K562 (cell line): ENCODE results near the gene ZNF845. TPM values are rescaled to one million over a fixed set of nuclear protein-coding genes. Genes with fewer than 3 reads are reported as not detected.

Experiments
- ATAC-seq: fragments of 200-7000 bp; cut with Tn5 transposase; 3 replicates; pipeline ENCODE4 v1.9.1; 2020; ENCODE audit warnings: moderate library complexity
- BruUV-seq: library from RNA; stranded (reverse); fragments of 400-500 nt; replicated peaks from 2 replicates; lab custom pipeline; 2021; lab: Mats Ljungman, UMichigan
- CTCF ChIA-PET: fragments of 300-600 bp; formaldehyde crosslinking; extraction: SDS; loops from one replicate; lab custom pipeline; 2021; ENCODE audit warnings: low intra/inter-chr PET ratio; lab: Yijun Ruan, JAX
- POLR2A ChIA-PET: fragments of 300-600, 350-650 bp; sonication (Branson Sonifier 250); formaldehyde crosslinking; extraction: SDS; loops from one replicate; lab custom pipeline; 2021; ENCODE audit warnings: antibody characterized with exemption, inconsistent platforms; lab: Yijun Ruan, JAX
- DNase-seq, 4 experiments: peaks; one replicate each; pipeline versions ENCODE4 v3.0.0 to v3.0.0-alpha.2; 2011 to 2018; ENCODE audit warnings: low spot score in 3 of 4, mixed read lengths in 3 of 4; ENCODE audit errors: extremely low read depth in 1 of 4
- FAIRE-seq: peaks from 2 replicates; lab custom pipeline; 2011; peaks lifted over from hg19 to GRCh38; lab: Jason Lieb, UNC
- H2AFZ ChIP-seq: 2 replicates; pipeline ENCODE4 v1.6.0; 2011; ENCODE audit warnings: low read depth, low read length, control low read depth, inconsistent platforms
- H3K27ac ChIP-seq: fragments of 200-600 bp; 3 replicates; pipeline ENCODE4 v1.8.0; 2011; ENCODE audit warnings: low read depth, mild to moderate bottlenecking, control low read depth, inconsistent platforms, low read length, moderate library complexity, mixed read lengths; ENCODE audit errors: extremely low read depth
- H3K27me3 ChIP-seq, 2 experiments: fragments of 300-600 bp in 1 of 2; 2 replicates in 1 of 2; 3 replicates in 1 of 2; pipeline versions ENCODE4 v1.6.0 to v1.8.0; 2011; ENCODE audit warnings: inconsistent platforms in 2 of 2, low read length in 2 of 2, mild to moderate bottlenecking in 1 of 2, mixed read lengths in 1 of 2, moderate library complexity in 1 of 2; ENCODE audit not compliant: control insufficient read depth in 2 of 2, insufficient read depth in 2 of 2
- H3K36me3 ChIP-seq: fragments of 300-600 bp; 3 replicates; pipeline ENCODE4 v1.8.0; 2011; ENCODE audit warnings: mild to moderate bottlenecking, low read length, inconsistent platforms; ENCODE audit not compliant: control insufficient read depth, insufficient read depth
- H3K4me1 ChIP-seq, 2 experiments: fragments of 200-600 bp in 1 of 2; replicated peaks in 1 of 2; 2 replicates in 1 of 2; 3 replicates in 1 of 2; pipeline versions ENCODE4 v1.5.1 to v1.8.0; 2011; ENCODE audit warnings: inconsistent platforms in 2 of 2, low read length in 2 of 2, mild to moderate bottlenecking in 1 of 2, mixed read lengths in 1 of 2, moderate library complexity in 1 of 2; ENCODE audit not compliant: control insufficient read depth in 2 of 2, insufficient read depth in 2 of 2
- H3K4me2 ChIP-seq: 2 replicates; pipeline ENCODE4 v1.6.1; 2011; ENCODE audit warnings: low read length, control low read depth, inconsistent platforms, mixed read lengths; ENCODE audit not compliant: insufficient read depth
- H3K4me3 ChIP-seq: fragments of 200-600 bp; sonication (generic), shearing (Covaris generic); 2 replicates; pipeline ENCODE4 v1.5.1; 2016; ENCODE audit warnings: control low read depth, inconsistent platforms
- H3K79me2 ChIP-seq: fragments of 200-600 bp; 3 replicates; pipeline ENCODE4 v1.8.0; 2011; ENCODE audit warnings: low read length, inconsistent platforms; ENCODE audit not compliant: control insufficient read depth, insufficient read depth
- H3K9ac ChIP-seq, 2 experiments: 2 replicates each; pipeline versions ENCODE4 v1.6.0 to v1.6.1; 2011; ENCODE audit warnings: low read depth in 2 of 2, low read length in 2 of 2, control low read depth in 1 of 2, inconsistent platforms in 1 of 2, mild to moderate bottlenecking in 1 of 2, mixed read lengths in 1 of 2; ENCODE audit not compliant: insufficient read depth in 1 of 2
- H3K9me1 ChIP-seq: one replicate; pipeline ENCODE4 v1.6.0; 2011; ENCODE audit warnings: inconsistent platforms, mild to moderate bottlenecking, low read length, moderate library complexity; ENCODE audit not compliant: control insufficient read depth, insufficient read depth
- H3K9me3 ChIP-seq: replicated peaks from 2 replicates; pipeline ENCODE4 v1.5.1; 2011; ENCODE audit warnings: low read depth, low read length, inconsistent platforms; ENCODE audit not compliant: control insufficient read depth, insufficient read depth
- H4K20me1 ChIP-seq: replicated peaks from 2 replicates; pipeline ENCODE4 v1.6.1; 2011; ENCODE audit warnings: low read length, inconsistent platforms, mixed read lengths; ENCODE audit not compliant: control insufficient read depth, insufficient read depth
- C11orf30 ChIP-seq: fragments of 450-650 bp; IDR thresholded peaks from 2 replicates; pipeline ENCODE4 v1.6.1; 2016; ENCODE audit warnings: low read depth, mild to moderate bottlenecking
- EGR1 ChIP-seq: fragments of 450-650 bp; conservative IDR thresholded peaks from 2 replicates; pipeline ENCODE4 v1.6.1; 2017; ENCODE audit warnings: mild to moderate bottlenecking
- HDGF ChIP-seq: fragments of 450-650 bp; IDR thresholded peaks from 2 replicates; pipeline ENCODE4 v1.6.1; 2016
- KLF1 ChIP-seq: fragments of 450-650 bp; IDR thresholded peaks from 2 replicates; pipeline ENCODE4 v1.6.1; 2016; ENCODE audit warnings: missing genetic modification characterization, missing compliant biosample characterization
- MAX ChIP-seq: sonication (generic); formaldehyde crosslinking; IDR thresholded peaks from 2 replicates; pipeline ENCODE4 v1.9.0; 2022; ENCODE audit warnings: mild to moderate bottlenecking, missing genetic modification reagents
- MBD1 ChIP-seq: fragments of 250-450 bp; sonication (Bioruptor Pico); IDR thresholded peaks from 2 replicates; pipeline ENCODE4 v1.8.0; 2022; ENCODE audit warnings: inconsistent platforms
- MCM3 ChIP-seq: fragments of 450-650 bp; IDR thresholded peaks from 2 replicates; pipeline ENCODE4 v1.6.1; 2016
- MLX ChIP-seq, 2 experiments: fragments of 450-650 bp in 1 of 2; sonication (generic) in 1 of 2; formaldehyde crosslinking; conservative IDR thresholded peaks; 2 replicates each; pipeline versions ENCODE4 v1.4.0 to v1.8.1; 2020 to 2022; ENCODE audit warnings: mild to moderate bottlenecking in 1 of 2, missing genetic modification reagents in 1 of 2
- POU5F1 ChIP-seq: fragments of 150-350 bp; IDR thresholded peaks from 2 replicates; pipeline ENCODE4 v1.6.1; 2014; ENCODE audit warnings: borderline replicate concordance, low read length, low read depth, mild to moderate bottlenecking; ENCODE audit not compliant: partially characterized antibody
- RBM14 ChIP-seq: fragments of 200-400 bp; formaldehyde crosslinking; IDR thresholded peaks from 2 replicates; pipeline ENCODE4 v1.6.1; 2018; ENCODE audit warnings: low read depth, mild to moderate bottlenecking, low read length, moderate library complexity, borderline replicate concordance; ENCODE audit not compliant: insufficient read depth
- RBM34 ChIP-seq: fragments of 200-400 bp; formaldehyde crosslinking; IDR thresholded peaks from 2 replicates; pipeline ENCODE4 v1.6.1; 2018; ENCODE audit warnings: low read length, borderline replicate concordance; ENCODE audit not compliant: insufficient read depth
- TCF3 ChIP-seq: sonication (generic); formaldehyde crosslinking; IDR thresholded peaks from 2 replicates; pipeline ENCODE4 v1.4.0; 2020; ENCODE audit warnings: mild to moderate bottlenecking, missing genetic modification reagents
- ZNF280A ChIP-seq: fragments of 450-650 bp; IDR thresholded peaks from 2 replicates; pipeline ENCODE4 v1.6.1; 2018; ENCODE audit warnings: mild to moderate bottlenecking, low read depth; ENCODE audit not compliant: partially characterized antibody
- WGBS: fragments of 100-300 bp; shearing (Covaris generic); methylation state at CpG from one replicate; pipeline ENCODE4 v1.1.6; 2016; ENCODE audit warnings: low coverage, mixed read lengths; ENCODE audit not compliant: insufficient coverage; ENCODE audit errors: missing lambda C conversion rate; 5-methylcytosine and 5-hydroxymethylcytosine counted together
- in situ Hi-C: fragments of 300-500 bp; cut with MboI; formaldehyde crosslinking; loops from 4 replicates; pipeline ENCODE4 v1.15.0; 2018; ENCODE audit warnings: inconsistent platforms, mixed read lengths
- intact Hi-C: fragments of 100-400 bp; cut with micrococcal nuclease; formaldehyde crosslinking; loops from 2 replicates; pipeline ENCODE4 v1.14.2; 2022
- polyA plus RNA-seq, 8 experiments: library from polyadenylated mRNA; depleted of rRNA in 4 of 8; stranded (reverse) in 5 of 8; unstranded in 3 of 8; fragments of >200 nt; fragmentation: Nextera tagmentation in 2 of 8; fragmentation: Illumina TruSeq in 1 of 8; extraction: Ambion mirVana in 2 of 8; extraction: Trizol in 1 of 8; gene quantifications; 2 replicates each; pipeline versions ENCODE4 v1.2.1 to v1.2.3, GENCODE V29; 2011 to 2014; ENCODE audit warnings: inconsistent platforms in 1 of 8, missing spikeins in 1 of 8
- total RNA-seq, 7 experiments: library from RNA; depleted of rRNA in 6 of 7; stranded (reverse); fragments of >200 nt in 6 of 7; fragmentation: Illumina TruSeq in 2 of 7; extraction: Trizol in 2 of 7; gene quantifications; 2 replicates each; pipeline versions ENCODE4 v1.2.1 to v1.2.3, GENCODE V29; 2011 to 2021; ENCODE audit warnings: low replicate concordance in 1 of 7

The ZNF845 gene
- total and polyA plus RNA-seq, 9 of the 15 experiments (the other 6 are each of a cell fraction or from before 2014, with no cell fraction given) = 1.9 to 13.2 (median 6.4) TPM

- Histone ChIP-seq H3K4me1 (no peaks in the 10 kb centered on the region; a peak in 1 of 5 replicates), H3K27ac (no peak overlapping the region), H3K27me3 (no peaks in the 10 kb centered on the region), H3K9ac (no peak overlapping the region), H2AFZ (no peak overlapping the region), H3K79me2 (no peaks in the 10 kb centered on the region), H3K4me2 (no peak overlapping the region), H3K4me3 (no peak overlapping the region), H3K9me1 (no peaks in the 10 kb centered on the region), H3K36me3 (no peaks in the 10 kb centered on the region), H3K9me3 (peaks cover 5% of the 10 kb centered on the region), H4K20me1 (no peaks in the 10 kb centered on the region)
- ChIA-PET POLR2A (no interaction called here), CTCF (interaction anchor here (0.6 kb wide), 1 partner anchor 1437 kb away, joined by 3 read pairs; no protein-coding TSS in a partner anchor)
- ATAC-seq (no peak), DNase-seq (no peak), FAIRE-seq (no peak)
- WGBS = 15% methylated on average over 3 of the region's 3 CpGs
- intact Hi-C loops (no loop called here), in situ Hi-C loops (no loop called here)
- BruUV-seq = no TSS peak
- no peak for TF ChIP-seq TCF3
- TF ChIP-seq RBM14 = no peak
- TF ChIP-seq MLX (CRISPR knock-in tag; conservative IDR thresholded peaks at IDR 0.05) = no peak
- no peak for TF ChIP-seq C11orf30
- no peak for TF ChIP-seq RBM34
- TF ChIP-seq ZNF280A = no peak
- TF ChIP-seq MCM3 = no peak
- no peak for TF ChIP-seq MAX (CRISPR knock-in tag)
- TF ChIP-seq EGR1 = no peak
- no peak for TF ChIP-seq MBD1 (CRISPR knock-in tag)
- TF ChIP-seq HDGF = no peak
- TF ChIP-seq KLF1 (tag) = no peak
- no peak for TF ChIP-seq POU5F1
These were observed 54.6 kb downstream of the ZNF845 start for GRCh38 chr19:53388168-53388567.
